ENCODE results near the gene NELFB.

The NELFB gene

GRCh38 chr9:137316012-137316981, 61.2 kb downstream of the NELFB start:
- TF ChIP-seq YY1 (IDR thresholded peaks at IDR 0.05; ENCODE audit: low read depth) = no peak
- TF ChIP-seq TCF12 (IDR thresholded peaks at IDR 0.05; ENCODE audit: low read depth) = peak; percentile 64; the same call in 1 of the 2 replicates
- peak; percentile 72 for TF ChIP-seq EGR1 (IDR thresholded peaks at IDR 0.05)
- TF ChIP-seq RAD21 (IDR thresholded peaks at IDR 0.05; ENCODE audit: low read depth) = no peak
- TF ChIP-seq TAF1 (IDR thresholded peaks at IDR 0.05; ENCODE audit: low read depth) = peak; percentile 16; the same call in 1 of the 2 replicates
- TF ChIP-seq NFIC (IDR thresholded peaks at IDR 0.05) = no peak
- TF ChIP-seq ZBTB7A (IDR thresholded peaks at IDR 0.05; ENCODE audit: low read depth) = peak; percentile 85
- no peak for TF ChIP-seq REST (IDR thresholded peaks at IDR 0.05; ENCODE audit: low read depth)
- no peak for TF ChIP-seq CEBPB (IDR thresholded peaks at IDR 0.05)
- peak; percentile 23; the same call in 1 of the 2 replicates for TF ChIP-seq MAX (IDR thresholded peaks at IDR 0.05)
- TF ChIP-seq USF1 (IDR thresholded peaks at IDR 0.05) = no peak
- no peak for TF ChIP-seq CREB1 (IDR thresholded peaks at IDR 0.05; ENCODE audit: low read depth)
- TF ChIP-seq FOXM1 (IDR thresholded peaks at IDR 0.05; ENCODE audit: borderline replicate concordance, low read depth) = peak; percentile 27; the same call in 1 of the 2 replicates
- TF ChIP-seq EP300 (IDR thresholded peaks at IDR 0.05; ENCODE audit: borderline replicate concordance) = no peak; the same call in 1 of the 2 replicates
- no peak for TF ChIP-seq TEAD4 (IDR thresholded peaks at IDR 0.05)

- TF ChIP-seq RAD21 (IDR thresholded peaks at IDR 0.05; ENCODE audit: low read depth) = no peak
These were observed 62.0 kb downstream of the NELFB start for GRCh38 chr9:137317021-137317717.

GRCh38 chr9:137317718-137318511, 62.8 kb downstream of the NELFB start:
- no peak for TF ChIP-seq NFIC (IDR thresholded peaks at IDR 0.05)
- TF ChIP-seq TCF12 (IDR thresholded peaks at IDR 0.05; ENCODE audit: low read depth) = no peak
- TF ChIP-seq TAF1 (IDR thresholded peaks at IDR 0.05; ENCODE audit: low read depth) = no peak
- TF ChIP-seq CEBPB (IDR thresholded peaks at IDR 0.05) = no peak
- no peak for TF ChIP-seq FOXM1 (IDR thresholded peaks at IDR 0.05; ENCODE audit: borderline replicate concordance, low read depth)

- TF ChIP-seq YY1 (IDR thresholded peaks at IDR 0.05; ENCODE audit: low read depth) (no peak), NFIC (IDR thresholded peaks at IDR 0.05) (no peak), TEAD4 (IDR thresholded peaks at IDR 0.05) (no peak), REST (IDR thresholded peaks at IDR 0.05; ENCODE audit: low read depth) (no peak), CREB1 (IDR thresholded peaks at IDR 0.05; ENCODE audit: low read depth) (no peak), MAX (IDR thresholded peaks at IDR 0.05) (no peak), FOXM1 (IDR thresholded peaks at IDR 0.05; ENCODE audit: borderline replicate concordance, low read depth) (no peak), ZBTB7A (IDR thresholded peaks at IDR 0.05; ENCODE audit: low read depth) (no peak), TAF1 (IDR thresholded peaks at IDR 0.05; ENCODE audit: low read depth) (no peak), RAD21 (IDR thresholded peaks at IDR 0.05; ENCODE audit: low read depth) (no peak), CEBPB (IDR thresholded peaks at IDR 0.05) (no peak), TCF12 (IDR thresholded peaks at IDR 0.05; ENCODE audit: low read depth) (no peak), EGR1 (IDR thresholded peaks at IDR 0.05) (no peak)
These were observed 63.5 kb downstream of the NELFB start for GRCh38 chr9:137318602-137319001.

GRCh38 chr9:137319011-137319738, 64.0 kb downstream of the NELFB start:
- TF ChIP-seq FOXM1 (IDR thresholded peaks at IDR 0.05; ENCODE audit: borderline replicate concordance, low read depth) = no peak
- peak; percentile 22; the same call in 1 of the 2 replicates for TF ChIP-seq RAD21 (IDR thresholded peaks at IDR 0.05; ENCODE audit: low read depth)
